Sigmoid colon (tissue), 7 donors: ENCODE measurements around the gene COL12A1. TPM values are rescaled to one million over a fixed set of nuclear protein-coding genes. Genes with fewer than 3 reads are reported as not detected.

Experiments
- DNase-seq: peaks from one replicate; pipeline ENCODE4 v3.0.0-alpha.2; 2019
- H3K27ac ChIP-seq, 4 donors: fragments of 200-600 bp; sonication (generic); one replicate each; pipeline ENCODE4 v1.5.1; 2016 to 2019; ENCODE audit warnings: mild to moderate bottlenecking in 1 of 4
- H3K27me3 ChIP-seq, 3 donors: fragments of 200-600 bp; sonication (generic); one replicate each; pipeline ENCODE4 v1.5.1; 2019; ENCODE audit warnings: mild to moderate bottlenecking in 1 of 3
- H3K36me3 ChIP-seq, 4 donors: fragments of 200-600 bp; sonication (generic); one replicate each; pipeline ENCODE4 v1.5.1; 2016 to 2019
- H3K4me1 ChIP-seq, 4 donors: fragments of 200-600 bp; sonication (generic); one replicate each; pipeline ENCODE4 v1.5.1; 2017 to 2019
- H3K4me3 ChIP-seq, 4 donors: fragments of 200-600 bp; sonication (generic); one replicate each; pipeline ENCODE4 v1.5.1; 2017 to 2019; ENCODE audit warnings: mild to moderate bottlenecking in 2 of 4, moderate library complexity in 1 of 4
- H3K9me3 ChIP-seq, 4 donors: fragments of 200-600 bp in 3 of 4; sonication (generic) in 3 of 4; one replicate each; pipeline versions ENCODE4 v1.5.1 to v1.6.1; 2013 to 2019
- CTCF ChIP-seq, 4 experiments: fragments of 450-650 bp in 3 of 4; fragments of 200-600 bp in 1 of 4; IDR thresholded peaks; one replicate each; pipeline ENCODE4 v1.5.1; 2016 to 2019; ENCODE audit warnings: antibody characterized with exemption in 4 of 4, mild to moderate bottlenecking in 3 of 4, moderate library complexity in 2 of 4
- EP300 ChIP-seq, 4 donors: sonication (generic); formaldehyde crosslinking; IDR thresholded peaks; one replicate each; pipeline ENCODE4 v1.6.1; 2017; ENCODE audit warnings: antibody characterized with exemption in 4 of 4
- POLR2A ChIP-seq, 2 donors: fragments of 450-650 bp; IDR thresholded peaks; one replicate each; pipeline ENCODE4 v1.6.1; 2016; ENCODE audit warnings: antibody characterized with exemption in 2 of 2, mild to moderate bottlenecking in 2 of 2, moderate library complexity in 2 of 2
- POLR2AphosphoS5 ChIP-seq, 4 donors: sonication (generic); formaldehyde crosslinking; IDR thresholded peaks; one replicate each; pipeline ENCODE4 v1.6.1; 2017; ENCODE audit warnings: antibody characterized with exemption in 4 of 4
- WGBS, 2 donors: extraction: QIAGEN DNeasy Blood & Tissue Kit; methylation state at CpG; one replicate each; pipeline ENCODE4 v1.1.7; 2013; 5-methylcytosine and 5-hydroxymethylcytosine counted together
- intact Hi-C: fragments of 100-400 bp; cut with DNase I; formaldehyde crosslinking; loops from one replicate; pipeline ENCODE4 v1.15.1; 2023
- polyA plus RNA-seq, 3 donors: library from polyadenylated mRNA; stranded (reverse); fragments of 200-250 nt; gene quantifications; one replicate each; pipeline ENCODE4 v1.2.3, GENCODE V29; 2013
- total RNA-seq, 4 donors: library from RNA; depleted of rRNA; stranded (reverse); fragments of >200 nt; gene quantifications; one replicate each; pipeline ENCODE4 v1.1.0, GENCODE V29; 2016
- donor health status: healthy with polysubstance abuse.
- donor health status: Bipolar disorder and iron deficiency.
- donor health status: healthy.

The COL12A1 gene
- 100 to 1,000 TPM; 129 to 328 (median 143) TPM for total RNA-seq
- 10 to 100 TPM in 1 of 3 donors, 1 to 10 TPM in 2; 2.1 to 11.3 (median 3.0) TPM for polyA plus RNA-seq

GRCh38 chr6:75205776-75206575 is at the start of gene COL12A1:
Gene COL12A1, minus strand, starts transcription at chr6:75206053. Its CDS starts 3,261 bp downstream, at chr6:75202792.
- peak; percentile 49 to 54 for TF ChIP-seq POLR2A (IDR thresholded peaks at IDR 0.05)
- TF ChIP-seq CTCF (IDR thresholded peaks at IDR 0.05): peak in 1 of 4 experiments; percentile 10
- peak; percentile 77 to 90 (median 82) for TF ChIP-seq POLR2AphosphoS5 (IDR thresholded peaks at IDR 0.05)
- peak in 1 of 4 donors; percentile 34 for TF ChIP-seq EP300 (IDR thresholded peaks at IDR 0.05)
- H3K27ac ChIP-seq: peak within 1 kb of the TSS; percentile 80 to 97 (median 92)
- intact Hi-C loops: loop anchor here (2.0 to 10.0 kb wide), 5 partner anchors 107 to 1551 kb away; partner anchors contain the start of gene SLC17A5
- 2% methylated on average over 64 of the region's 64 CpGs for WGBS, 2 donors
- H3K4me3 ChIP-seq: peak within 1 kb of the TSS; percentile 54 to 84 (median 66)
- peak; percentile 99 for DNase-seq
- H3K4me1 ChIP-seq: peaks cover 0 to 51% (median 34%) of the 10 kb centered on the region in 4 donors
- H3K36me3 ChIP-seq: no peaks in the 10 kb centered on the region
- H3K9me3 ChIP-seq: no peaks in the 10 kb centered on the region
- no peaks in the 10 kb centered on the region for H3K27me3 ChIP-seq

GRCh38 chr6:75250552-75250951 is 44.7 kb upstream of the COL12A1 start:
- Histone ChIP-seq H3K27ac (no peak overlapping the region), H3K27me3 (no peaks in the 10 kb centered on the region), H3K9me3 (no peaks in the 10 kb centered on the region), H3K4me3 (no peak overlapping the region), H3K36me3 (peaks cover 0 to 20% (median 0%) of the 10 kb centered on the region in 4 donors), H3K4me1 (no peaks in the 10 kb centered on the region)
- TF ChIP-seq POLR2A (IDR thresholded peaks at IDR 0.05) (no peak), CTCF (IDR thresholded peaks at IDR 0.05) (no peak), EP300 (IDR thresholded peaks at IDR 0.05) (no peak), POLR2AphosphoS5 (IDR thresholded peaks at IDR 0.05) (no peak)
- intact Hi-C loops: no loop called here
- WGBS, 2 donors: 85 to 87% methylated on average over 2 of the region's 2 CpGs
- DNase-seq: no peak

- DNase-seq: no peak
- H3K27ac ChIP-seq: no peak overlapping the region
- peaks cover 0 to 13% (median 0%) of the 10 kb centered on the region in 4 donors for H3K36me3 ChIP-seq
- H3K4me1 ChIP-seq: peaks cover 0 to under 1% (median 0%) of the 10 kb centered on the region in 4 donors
- no peaks in the 10 kb centered on the region for H3K9me3 ChIP-seq
- H3K27me3 ChIP-seq: no peaks in the 10 kb centered on the region
- H3K4me3 ChIP-seq: no peak overlapping the region
- intact Hi-C loops: no loop called here
- TF ChIP-seq POLR2A (IDR thresholded peaks at IDR 0.05): no peak
- TF ChIP-seq POLR2AphosphoS5 (IDR thresholded peaks at IDR 0.05): no peak
- no peak for TF ChIP-seq CTCF (IDR thresholded peaks at IDR 0.05)
- TF ChIP-seq EP300 (IDR thresholded peaks at IDR 0.05): no peak
Observed at GRCh38 chr6:75249837-75250236, 44.0 kb upstream of the COL12A1 start.

- Histone ChIP-seq H3K27ac (no peak overlapping the region), H3K9me3 (no peaks in the 10 kb centered on the region), H3K27me3 (no peaks in the 10 kb centered on the region), H3K4me3 (no peak overlapping the region), H3K36me3 (no peaks in the 10 kb centered on the region), H3K4me1 (peaks cover 0 to 22% (median 18%) of the 10 kb centered on the region in 4 donors)
- 29 to 69% methylated on average over 2 of the region's 2 CpGs for WGBS, 2 donors
- TF ChIP-seq POLR2A (IDR thresholded peaks at IDR 0.05): no peak
- no peak for TF ChIP-seq POLR2AphosphoS5 (IDR thresholded peaks at IDR 0.05)
- TF ChIP-seq CTCF (IDR thresholded peaks at IDR 0.05): no peak
- no peak for TF ChIP-seq EP300 (IDR thresholded peaks at IDR 0.05)
- DNase-seq: no peak
- intact Hi-C loops: no loop called here
Observed at GRCh38 chr6:75246386-75246785, 40.5 kb upstream of the COL12A1 start.
